ENCODE data around the gene ADCY1.

Gene ADCY1

DNA sequence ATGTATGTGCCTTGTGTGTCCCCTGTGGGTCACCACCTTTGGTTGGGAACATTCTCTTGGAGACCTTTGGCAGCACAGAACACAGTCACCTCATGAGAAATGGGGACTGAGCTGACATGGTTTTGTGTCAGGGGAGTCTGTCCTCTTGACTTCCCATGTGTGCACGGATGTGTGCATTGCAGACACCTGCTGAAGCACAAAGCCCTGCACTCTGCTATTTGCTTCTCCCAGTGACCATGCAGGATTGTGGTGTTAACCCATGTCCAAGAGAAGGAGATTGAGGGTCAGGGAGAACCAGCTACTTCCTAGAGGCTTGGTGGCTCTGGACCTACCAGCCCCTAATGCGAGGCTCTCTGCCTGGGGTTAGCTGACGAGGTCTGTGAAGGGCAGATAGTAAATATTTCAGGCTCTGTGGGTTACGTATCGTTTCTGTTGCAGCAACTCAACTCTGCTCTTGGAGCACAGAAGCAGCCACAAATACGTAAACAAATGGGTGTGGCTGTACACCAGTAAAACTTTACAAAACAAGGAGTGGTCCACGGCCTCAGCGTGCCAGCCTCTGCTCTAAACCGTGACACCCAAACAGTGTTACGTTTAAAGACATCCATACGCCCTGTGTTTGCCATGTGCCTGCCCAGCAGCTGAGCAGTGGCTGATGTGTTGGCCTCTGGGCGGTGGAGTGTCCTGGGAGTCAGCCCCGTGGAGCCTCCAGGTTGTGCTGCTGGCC, 51.7 kb downstream of the ADCY1 start:
- no peak for DNase-seq (ENCODE audit: low spot score)

DNA sequence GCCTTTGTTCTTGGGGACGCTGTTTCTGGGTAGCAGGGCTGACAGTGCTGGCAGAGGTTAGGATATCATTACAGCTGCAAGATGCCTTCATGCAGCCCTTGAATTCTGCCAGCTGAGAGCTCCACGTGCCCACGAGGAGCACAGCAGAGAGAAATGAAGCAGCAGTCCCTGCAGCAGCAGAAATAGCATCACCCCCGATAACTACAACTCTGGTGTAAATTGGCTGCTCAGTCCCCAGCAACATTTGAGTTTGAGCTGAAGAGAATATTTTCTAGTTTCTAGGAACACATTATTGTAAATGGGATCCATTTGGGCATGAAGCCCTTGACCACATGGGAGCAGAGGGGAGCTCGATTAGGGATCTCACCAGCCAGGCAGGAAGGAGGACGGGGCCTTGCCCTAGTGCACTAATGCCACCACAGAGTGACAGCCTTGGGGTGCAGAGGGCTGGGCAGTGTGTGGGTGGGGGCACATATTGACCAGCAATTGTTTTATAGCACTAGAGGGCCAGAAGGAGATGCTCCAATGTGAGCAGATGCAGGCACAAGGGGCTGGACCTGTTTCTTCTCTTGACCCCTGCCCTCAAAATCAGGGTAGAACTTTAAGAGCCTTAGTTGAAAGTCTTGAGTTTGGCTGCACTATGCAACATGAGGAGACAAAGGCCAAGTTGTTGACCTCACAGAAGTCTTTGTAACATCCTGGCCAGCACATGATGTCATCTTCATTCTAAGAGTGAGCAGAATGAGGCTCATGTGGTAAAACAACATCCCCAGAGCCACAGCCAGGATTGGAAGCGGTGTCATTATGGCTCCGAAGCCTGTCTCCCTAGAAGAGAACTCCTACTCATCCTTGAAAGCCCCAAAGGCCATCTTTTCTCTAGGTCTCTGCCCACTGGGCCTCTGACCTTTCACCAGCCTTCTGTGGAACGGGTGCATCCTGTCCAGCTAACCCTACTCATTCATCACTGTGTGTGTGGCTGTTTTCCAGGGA, 52.6 kb downstream of the ADCY1 start:
- DNase-seq (ENCODE audit: low spot score), result no peak

DNA sequence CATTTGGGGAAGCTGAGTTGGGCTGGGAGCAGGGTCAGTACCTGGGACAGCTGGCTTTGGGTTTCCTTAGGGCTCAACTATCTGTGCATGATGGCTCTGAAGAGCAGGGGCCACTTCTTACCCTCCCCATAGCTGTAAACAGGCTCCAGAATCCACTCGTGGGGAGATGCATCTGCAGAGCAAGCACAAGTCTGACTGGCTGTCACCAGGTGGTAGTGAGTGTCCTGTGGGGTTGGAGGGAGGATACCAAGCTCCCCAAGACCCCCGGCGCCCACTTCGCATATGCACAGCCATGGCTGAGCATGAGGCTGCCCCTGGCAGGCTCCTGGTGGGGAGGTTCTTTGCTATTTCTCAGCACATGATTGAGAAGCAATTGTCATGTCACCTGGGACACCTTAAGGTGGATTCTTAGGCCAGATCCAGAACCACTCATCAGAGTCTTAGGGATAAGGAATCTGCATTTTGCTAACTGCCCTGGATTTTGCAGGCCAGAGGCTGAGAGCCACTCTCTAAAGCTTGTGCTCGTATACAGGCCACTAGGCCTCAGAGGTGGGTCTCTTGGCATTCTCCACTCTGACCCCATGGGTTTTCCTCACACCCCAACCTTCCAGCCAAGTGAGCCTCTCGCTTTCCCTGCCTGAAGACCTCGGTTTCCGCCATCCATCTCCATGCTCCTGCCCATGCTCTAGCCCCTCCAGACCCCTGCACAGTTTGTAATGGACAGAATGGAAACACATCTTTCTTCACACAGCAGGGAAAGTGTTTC, 53.7 kb downstream of the ADCY1 start:
- DNase-seq (ENCODE audit: low spot score), result no peak

DNA sequence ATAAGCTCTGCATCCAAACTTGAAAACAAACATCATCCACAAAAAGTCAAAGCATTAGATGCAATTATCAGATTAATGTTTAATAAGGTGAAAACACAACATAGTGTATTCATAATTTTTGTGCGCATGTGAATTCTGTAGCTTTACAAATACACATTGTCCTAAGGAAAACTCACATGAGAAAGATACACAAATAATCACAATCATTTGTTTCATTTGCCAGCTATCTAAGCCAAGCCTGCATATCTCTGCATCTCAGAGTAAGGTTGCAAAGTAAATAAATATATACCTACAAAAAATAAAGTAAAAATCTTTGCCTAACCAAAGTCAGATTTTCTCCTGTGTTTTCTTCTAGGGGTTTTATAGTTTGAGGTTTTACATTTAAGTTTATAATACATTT, 57.4 kb downstream of the ADCY1 start:
- no peak for DNase-seq (ENCODE audit: low spot score)

DNA sequence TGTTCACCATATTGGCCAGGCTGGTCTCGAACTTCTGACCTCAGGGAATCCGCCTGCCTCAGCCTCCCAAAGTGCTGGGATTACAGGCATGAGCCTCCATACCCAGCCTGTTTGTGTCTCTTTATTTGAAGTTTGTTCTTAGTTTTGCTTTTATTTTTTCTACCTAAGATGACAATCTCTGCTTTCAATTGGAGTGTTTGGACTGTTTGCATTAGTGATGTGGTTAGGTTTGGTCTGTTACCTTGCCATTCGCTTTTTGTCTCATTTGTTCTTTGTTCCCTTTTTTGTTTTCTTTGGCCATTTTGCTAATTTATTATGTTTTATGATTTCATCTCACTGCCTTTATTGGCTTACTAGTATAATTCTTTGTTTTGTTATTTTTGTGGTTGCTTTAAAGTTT, 62.6 kb downstream of the ADCY1 start:
- DNase-seq (ENCODE audit: low spot score), result no peak

DNA sequence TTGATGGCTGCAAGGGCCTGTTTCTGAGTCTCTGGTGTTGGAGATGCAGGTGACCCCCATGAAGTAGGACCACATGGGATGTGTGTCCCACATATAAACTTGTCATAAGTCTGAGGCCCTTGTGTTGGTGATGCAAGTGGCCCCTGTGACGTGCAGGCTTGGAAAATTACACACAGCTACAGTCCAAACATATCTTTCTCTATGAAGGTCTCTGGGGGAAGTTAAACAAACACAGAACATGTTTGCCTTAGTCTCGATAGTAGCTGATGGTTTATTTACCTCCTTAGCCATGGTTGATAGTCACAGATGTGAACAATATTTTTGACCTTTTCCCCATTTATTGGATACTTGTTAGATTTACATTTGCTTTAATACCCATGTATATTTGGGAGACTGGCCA, 64.7 kb downstream of the ADCY1 start:
- no peak for DNase-seq (ENCODE audit: low spot score)

DNA sequence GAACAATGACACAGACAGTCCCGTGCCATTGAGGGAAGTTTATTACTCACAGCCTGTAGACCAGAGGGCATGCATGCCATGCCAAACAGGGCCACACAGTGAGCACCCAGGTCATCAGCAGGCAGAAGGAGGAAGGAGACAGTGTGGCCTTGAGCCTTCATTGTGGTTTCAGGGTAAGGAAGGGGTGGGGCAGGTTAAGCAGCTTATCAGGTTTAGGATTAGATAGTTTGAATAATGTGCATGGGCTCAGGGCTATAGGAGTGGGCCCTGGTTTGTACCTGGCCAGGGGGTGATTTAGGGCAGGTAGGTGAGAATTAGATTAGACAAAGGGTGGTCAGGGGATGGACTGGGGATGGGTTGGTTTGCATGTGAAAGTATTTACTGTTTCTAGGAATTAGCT, 67.9 kb downstream of the ADCY1 start:
- DNase-seq (ENCODE audit: low spot score), result no peak

DNA sequence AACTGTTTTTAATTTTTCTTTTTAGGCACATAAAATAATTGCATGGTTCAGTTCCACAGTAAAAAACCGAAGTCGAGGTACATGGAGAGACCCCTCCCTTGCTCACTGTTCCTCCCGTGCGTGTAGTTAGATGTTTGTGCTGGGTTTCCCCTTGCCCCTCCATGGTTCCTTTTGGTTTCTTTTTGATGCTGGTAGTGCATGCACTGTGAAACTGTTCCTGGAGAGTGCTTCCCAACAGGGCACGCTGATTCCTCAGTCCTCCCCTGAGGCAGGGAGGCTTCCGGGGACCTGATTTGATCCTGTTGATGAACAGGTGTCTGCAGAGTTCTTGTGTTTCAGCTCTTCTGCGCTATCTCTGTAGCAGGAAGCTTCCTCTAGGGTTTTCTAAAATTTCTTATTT, 69.5 kb downstream of the ADCY1 start:
- DNase-seq (ENCODE audit: low spot score), result no peak

DNA sequence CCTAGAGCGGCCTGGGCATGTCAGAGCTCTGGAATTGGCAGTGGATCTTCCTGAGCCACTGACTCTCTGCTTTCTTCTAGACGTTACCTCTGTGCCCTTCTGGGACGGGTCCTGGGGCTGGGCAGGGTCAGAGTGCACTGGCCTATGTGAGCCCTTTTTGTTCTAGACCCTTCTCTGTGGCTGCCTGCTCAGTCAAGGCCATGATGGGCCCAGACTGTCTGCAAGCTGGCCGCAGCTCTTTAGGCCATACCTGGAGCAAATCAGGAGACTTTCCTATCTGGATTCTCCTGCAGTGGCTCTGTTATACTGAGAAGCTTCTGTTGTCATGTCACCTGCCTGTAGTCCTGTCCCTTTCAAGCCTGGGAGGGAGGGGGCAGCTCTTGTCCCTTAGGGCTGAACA, 70.1 kb downstream of the ADCY1 start:
- no peak for DNase-seq (ENCODE audit: low spot score)

DNA sequence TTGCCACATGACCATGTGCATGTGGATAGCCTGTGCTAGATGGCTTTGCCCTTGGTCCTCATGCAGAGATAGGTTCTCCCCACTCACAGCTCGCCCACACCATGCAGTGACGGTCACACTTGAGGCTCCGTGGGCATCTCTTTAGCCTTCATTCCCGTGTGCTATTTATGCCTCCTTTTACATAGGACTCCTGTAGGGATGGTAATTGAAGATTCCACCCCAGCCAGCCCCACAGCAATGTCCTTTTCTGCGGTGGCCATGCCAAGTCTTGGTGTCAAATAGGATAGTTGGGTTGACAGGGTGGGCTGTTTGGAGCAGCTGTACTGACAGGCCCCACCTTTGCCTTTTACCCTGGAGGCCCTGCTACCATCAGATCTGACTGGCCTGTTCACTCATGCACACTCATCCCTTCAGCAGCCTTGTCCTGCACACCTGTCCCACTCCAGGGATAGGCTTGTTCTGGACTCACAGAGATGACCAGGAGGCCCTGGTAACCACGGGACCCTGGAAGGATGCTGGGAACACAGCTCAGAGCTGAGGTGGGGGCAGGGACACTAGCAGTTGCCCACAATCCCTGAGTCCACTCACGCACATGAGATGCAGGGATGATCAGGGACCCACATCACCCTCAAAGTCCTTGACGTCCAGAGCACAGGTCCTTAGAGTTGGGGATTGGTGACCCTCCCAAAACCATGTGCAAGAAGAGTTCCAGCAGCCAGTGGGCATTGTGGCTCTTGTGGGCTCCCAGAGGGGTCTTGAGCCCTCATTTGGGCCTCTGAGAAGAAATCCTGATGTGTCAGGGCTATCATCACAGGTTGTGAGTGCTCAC, 71.2 kb downstream of the ADCY1 start:
- no peak for DNase-seq (ENCODE audit: low spot score)

DNA sequence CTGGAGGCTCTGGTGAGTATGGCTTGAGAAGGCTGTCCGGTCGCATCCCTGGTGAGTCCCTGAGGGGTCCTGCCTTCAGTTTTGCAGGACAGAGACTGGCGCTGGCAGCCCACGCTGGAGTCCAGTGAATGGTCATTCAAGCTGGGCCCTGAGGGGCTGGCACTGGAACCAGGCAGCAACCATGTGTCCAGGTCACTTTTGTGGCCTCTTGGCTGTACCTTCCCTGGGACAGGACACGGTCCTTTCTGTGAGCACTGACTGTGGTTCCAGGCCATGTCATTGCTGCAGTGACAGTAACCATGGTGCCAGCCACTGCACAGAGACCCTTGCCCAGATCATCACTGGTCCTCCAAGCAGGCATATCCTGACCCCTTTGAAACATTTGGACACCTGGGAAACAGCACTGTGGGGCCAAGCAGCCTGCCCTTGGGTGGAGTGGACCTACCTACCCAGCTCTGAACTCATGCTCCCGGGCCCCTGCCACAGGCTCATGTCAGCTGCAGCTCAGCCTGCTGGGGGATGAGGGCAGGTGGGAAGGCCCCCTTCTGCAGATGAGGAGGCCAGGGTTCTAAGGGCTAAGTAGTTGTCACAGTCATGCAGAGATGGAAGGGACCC, 72.1 kb downstream of the ADCY1 start:
- DNase-seq (ENCODE audit: low spot score), result no peak

DNA sequence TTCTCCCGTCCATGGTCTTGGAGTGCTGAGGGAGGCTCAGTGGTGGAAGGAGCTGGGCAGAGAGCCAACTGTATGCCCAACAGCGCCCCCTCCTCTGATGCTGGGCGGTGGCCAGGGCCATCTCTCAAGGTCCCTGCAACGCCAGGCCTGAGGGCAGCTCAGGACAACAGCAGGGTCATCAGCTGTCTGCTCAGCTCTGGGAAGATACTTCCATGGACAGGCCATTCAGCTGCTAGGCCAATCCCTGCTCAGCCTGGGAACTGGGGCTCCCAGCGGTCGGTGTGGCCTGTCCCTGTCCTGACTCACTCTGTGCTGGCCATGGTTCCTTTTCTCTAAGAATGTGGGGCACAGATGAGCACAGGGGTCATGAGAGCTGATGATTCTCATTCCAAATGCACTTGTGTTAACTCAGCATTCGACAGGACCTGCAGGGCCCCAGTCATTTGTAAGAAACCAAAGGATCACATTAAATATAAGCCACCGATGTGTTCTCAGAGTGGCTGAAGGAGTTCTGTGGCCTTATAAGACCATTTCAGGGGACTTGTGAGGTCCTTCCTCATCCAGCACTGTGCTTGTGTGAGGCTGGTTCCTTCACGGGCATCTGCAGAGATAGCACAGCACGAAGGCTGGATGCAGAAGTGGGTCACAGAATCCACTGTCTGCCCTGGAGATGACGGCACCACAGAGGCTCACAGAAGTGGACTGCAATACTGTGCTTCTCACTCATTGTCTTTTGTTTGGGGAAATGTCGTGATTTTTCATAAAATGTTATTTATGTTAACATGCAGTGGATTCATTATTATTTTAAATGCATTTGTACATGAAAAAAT, 73.0 kb downstream of the ADCY1 start:
- no peak for DNase-seq (ENCODE audit: low spot score)

DNA sequence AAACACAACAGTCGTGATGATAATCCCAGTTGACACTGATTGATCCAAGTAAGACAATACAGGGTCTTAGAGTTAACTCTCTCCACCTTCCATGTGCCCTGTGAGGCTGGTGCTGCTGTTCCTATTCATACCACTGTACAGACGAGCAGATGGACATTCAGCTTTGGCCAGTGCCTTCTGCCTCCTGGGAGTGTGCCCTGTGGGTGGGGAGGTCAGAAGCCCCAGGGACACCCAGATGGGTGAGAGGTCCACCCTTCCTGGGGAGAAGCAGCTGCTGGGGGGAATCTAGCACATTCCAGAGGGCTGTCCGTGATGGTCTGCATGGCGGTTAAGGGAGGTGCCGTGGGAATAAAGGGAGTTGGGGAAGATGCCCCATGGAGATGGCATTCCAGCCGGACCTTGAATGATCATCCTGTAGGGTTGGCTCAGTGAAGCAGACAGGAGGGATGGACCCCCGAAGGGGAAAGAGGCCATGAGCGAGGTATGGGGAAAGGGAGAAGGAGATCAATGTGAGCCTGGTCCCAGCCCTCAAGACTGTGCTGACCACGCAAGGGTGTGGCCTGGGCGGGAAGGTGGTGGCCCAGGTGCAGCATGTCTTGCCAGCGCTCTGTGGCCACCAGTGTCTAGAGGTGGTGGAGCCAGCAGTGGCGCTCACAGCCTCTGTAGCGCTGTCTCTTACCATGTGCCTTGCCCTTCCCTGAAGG, 74.0 kb downstream of the ADCY1 start:
- DNase-seq (ENCODE audit: low spot score), result no peak

DNA sequence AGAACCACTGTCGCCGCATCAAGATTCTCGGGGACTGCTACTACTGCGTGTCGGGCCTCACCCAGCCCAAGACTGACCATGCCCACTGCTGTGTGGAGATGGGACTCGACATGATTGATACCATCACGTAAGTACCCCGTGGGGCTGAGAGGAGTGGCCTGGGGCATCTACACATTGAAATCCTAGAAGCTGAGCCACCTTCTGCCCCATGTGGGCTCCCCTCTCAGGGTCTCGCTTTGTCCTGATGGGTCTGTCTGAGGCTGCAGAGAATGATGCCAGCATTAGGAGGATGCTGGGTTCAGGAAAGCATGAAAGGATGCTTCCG, 74.5 kb downstream of the ADCY1 start:
- DNase-seq (ENCODE audit: low spot score), result no peak

DNA sequence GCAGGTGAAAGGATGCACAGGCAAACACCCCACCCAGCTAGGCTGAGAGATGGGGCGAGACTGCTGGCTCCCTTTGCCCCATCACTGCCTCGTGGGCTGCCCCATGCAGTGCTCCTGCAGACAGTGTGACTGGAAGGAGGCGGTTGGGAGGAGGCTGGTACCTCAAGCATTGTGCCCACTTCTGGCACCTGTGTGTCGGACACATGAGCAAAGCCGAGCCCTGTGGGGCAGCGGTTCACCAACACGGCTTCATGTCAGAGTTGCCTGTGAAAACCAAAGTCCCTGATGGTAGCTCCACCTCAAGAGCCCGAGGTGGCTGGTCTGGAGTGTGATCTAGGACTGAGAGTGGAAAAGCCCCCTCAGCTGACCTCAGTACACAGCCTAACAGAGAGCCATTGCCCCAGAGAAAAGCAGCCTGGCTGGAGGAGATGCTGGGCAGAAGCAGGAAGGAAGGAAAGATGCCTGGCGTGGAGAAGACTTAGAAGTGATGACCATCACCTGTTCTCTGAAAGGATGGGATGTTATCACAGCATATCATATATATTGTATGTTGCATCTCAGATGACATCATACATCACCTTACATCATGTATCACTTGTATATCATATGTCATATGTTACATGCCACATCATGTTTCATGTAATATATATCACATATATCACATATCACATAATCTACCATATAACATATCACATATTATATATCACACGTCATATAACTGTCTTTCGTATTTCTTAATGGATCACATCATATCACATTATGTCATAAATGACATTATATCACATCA, 75.6 kb downstream of the ADCY1 start:
- no peak for DNase-seq (ENCODE audit: low spot score)

DNA sequence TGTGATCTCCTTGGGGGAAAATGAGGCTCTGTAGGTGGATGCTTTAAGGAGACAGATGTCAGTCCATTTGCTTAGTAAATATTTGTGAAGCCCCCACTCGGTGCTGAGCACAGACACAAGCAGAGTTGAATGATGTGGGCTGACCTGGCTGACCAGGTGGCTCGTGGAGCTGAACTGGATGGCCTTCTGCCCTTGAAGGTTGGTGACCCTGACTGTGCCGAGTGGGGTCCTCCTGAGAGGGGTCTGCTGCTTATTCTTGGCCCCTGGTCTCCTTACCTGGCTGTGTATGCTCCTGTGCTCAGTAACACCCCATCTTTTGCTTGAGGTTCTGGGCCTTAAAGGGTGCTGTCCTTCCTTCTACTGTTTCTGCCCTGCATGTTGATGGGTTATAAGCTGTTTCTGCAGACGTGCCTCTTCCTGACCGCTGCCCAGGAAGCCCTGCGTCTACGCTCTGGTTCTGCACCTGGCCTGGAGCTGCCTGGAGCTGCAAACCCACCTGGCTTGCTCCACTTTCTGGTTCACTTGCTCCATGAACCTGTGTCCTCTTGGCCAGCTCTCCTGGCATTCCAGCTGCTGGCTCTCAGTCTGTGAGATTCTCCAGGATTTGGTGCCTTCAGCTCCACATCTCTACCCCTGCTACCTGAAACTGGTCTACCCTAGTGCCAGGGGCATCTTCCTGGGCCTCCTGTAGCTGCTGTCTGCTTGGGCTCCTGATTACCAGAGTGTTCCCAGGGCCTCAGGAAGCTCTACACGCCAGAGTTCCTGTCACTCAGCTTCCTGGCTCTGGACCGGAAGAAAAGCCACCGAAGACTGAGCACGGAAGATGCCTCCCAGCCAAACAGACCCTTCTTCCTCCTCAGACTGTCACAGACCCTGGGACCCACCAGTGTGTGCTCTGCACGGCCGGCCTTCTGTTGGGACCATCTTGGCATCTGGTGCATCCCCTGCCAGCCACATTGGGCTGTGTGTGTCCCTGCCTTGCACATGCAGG, 76.5 kb downstream of the ADCY1 start:
- DNase-seq (ENCODE audit: low spot score), result no peak

DNA sequence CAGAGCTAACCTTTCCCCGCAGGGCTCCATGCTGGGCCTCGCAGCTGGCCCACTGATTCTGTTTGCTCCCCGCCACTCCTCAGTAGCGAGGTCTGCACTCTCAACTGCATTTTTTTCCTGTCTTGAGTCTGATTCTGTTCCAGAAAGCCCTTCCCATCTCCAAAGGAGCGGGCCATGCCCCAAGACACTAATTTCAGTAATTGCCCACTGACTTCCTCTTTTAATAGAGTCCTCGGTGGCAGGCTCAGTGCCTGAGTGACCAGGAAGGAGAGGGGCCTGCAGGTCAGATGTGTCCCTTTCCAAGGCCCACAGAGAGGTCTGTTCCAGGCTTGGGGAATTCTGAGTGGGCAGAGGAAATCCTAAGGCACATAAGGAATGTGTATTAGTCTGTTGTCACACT, 77.4 kb downstream of the ADCY1 start:
- DNase-seq (ENCODE audit: low spot score), result peak; percentile 0

DNA sequence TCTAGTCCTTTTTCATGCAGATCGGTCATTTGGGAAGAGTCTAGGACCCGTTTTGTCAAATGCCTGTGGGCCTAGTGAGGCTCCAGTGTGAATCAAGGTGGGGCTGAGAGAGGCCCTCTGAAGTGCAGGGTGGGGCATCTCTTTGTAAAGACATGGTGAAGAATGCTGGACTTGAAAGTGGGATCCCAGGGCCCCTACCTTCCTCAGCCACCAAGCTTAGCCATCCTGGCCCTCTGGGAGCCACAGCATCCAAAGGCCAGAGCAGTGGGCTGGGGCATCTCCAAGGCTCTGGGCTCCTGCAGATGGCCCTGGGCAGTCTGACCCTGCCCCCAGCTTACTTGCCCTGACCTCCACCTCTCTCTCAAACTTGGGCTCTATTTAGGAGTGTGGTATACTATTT, 78.5 kb downstream of the ADCY1 start:
- DNase-seq (ENCODE audit: low spot score), result peak; percentile 2

Data from AG08396 (cell line).